Pancreas (tissue), 10 donors: Measurements from ENCODE around the gene RAPGEF6. TPM values are rescaled to one million over a fixed set of nuclear protein-coding genes. Genes with fewer than 3 reads are reported as not detected.

ENCODE experiments used
- ATAC-seq, 4 donors: fragments of 200-7000 bp; cut with Tn5 transposase; one replicate each; pipeline versions ENCODE4 v1.8.0 to v1.9.1; 2020; ENCODE audit warnings: mild to moderate bottlenecking in 4 of 4, moderate library complexity in 4 of 4
- DNase-seq, 6 donors: peaks; one replicate each; pipeline ENCODE4 v3.0.0-alpha.2; 2020
- FAIRE-seq: peaks from 2 replicates; lab custom pipeline; 2012; peaks lifted over from hg19 to GRCh38; lab: Jason Lieb, UNC
- H3K27ac ChIP-seq, 4 donors: fragments of 200-600 bp; sonication (generic); 1 replicate in 3 of 4; 2 replicates in 1 of 4; pipeline versions ENCODE4 v1.5.0 to v1.8.0; 2020
- H3K27me3 ChIP-seq, 4 donors: fragments of 200-600 bp; one replicate each; pipeline ENCODE4 v1.8.0; 2021
- H3K36me3 ChIP-seq, 3 donors: fragments of 200-600 bp; sonication (generic) in 1 of 3; one replicate each; pipeline versions ENCODE4 v1.5.0 to v1.8.0; 2020 to 2021
- H3K4me1 ChIP-seq, 3 donors: fragments of 200-600 bp; one replicate each; pipeline ENCODE4 v1.8.0; 2021
- H3K4me3 ChIP-seq, 4 donors: fragments of 200-600 bp; sonication (generic) in 2 of 4; one replicate each; pipeline versions ENCODE4 v1.5.0 to v1.8.0; 2020 to 2021
- H3K9me3 ChIP-seq, 4 donors: fragments of 200-600 bp; one replicate each; pipeline ENCODE4 v1.8.0; 2021
- CTCF ChIP-seq, 4 donors: fragments of 200-600 bp; sonication (generic) in 3 of 4; IDR thresholded peaks; one replicate each; pipeline versions ENCODE4 v1.5.0 to v1.8.0; 2021; ENCODE audit warnings: antibody characterized with exemption in 4 of 4
- WGBS, 2 donors: extraction: QIAGEN DNeasy Blood & Tissue Kit; methylation state at CpG; one replicate each; pipeline ENCODE4 v1.1.7; 2013; 5-methylcytosine and 5-hydroxymethylcytosine counted together
- intact Hi-C, 3 donors: fragments of 100-400 bp; cut with DNase I; formaldehyde crosslinking; loops; one replicate each; pipeline versions ENCODE4 v1.11.1 to v1.14.2; 2022
- polyA plus RNA-seq, 2 donors: library from polyadenylated mRNA; stranded (reverse); fragments of 200-250 nt; gene quantifications; one replicate each; pipeline ENCODE4 v1.2.3, GENCODE V29; 2013
- total RNA-seq, 6 donors: library from RNA; stranded (reverse); fragmentation: NEBNext Ultra II Directional in 4 of 6; extraction: Animal tissue kit (Norgen Biotek cat#: 25700) in 4 of 6; gene quantifications; one replicate each; pipeline versions ENCODE4 v1.2.1 to v1.2.4, GENCODE V29; 2021 to 2023
- donor health status: healthy with polysubstance abuse.
- donor health status: DM: no; HTN: no; CAD: no; lungs with moderate emphysema.
- donor health status: DM: no; HTN: no; CAD: no.
- donor health status: control.
- donor health status: control.
- donor health status: Bipolar disorder and iron deficiency.
- donor health status: DM: yes; HTN: yes; CAD: no.
- donor health status: DM: no; HTN: no; CAD: no.
- donor health status: DM: no; HTN: no; CAD: no.
- donor health status: DM: yes; HTN: yes; CAD: no.

The RAPGEF6 gene, protein sequence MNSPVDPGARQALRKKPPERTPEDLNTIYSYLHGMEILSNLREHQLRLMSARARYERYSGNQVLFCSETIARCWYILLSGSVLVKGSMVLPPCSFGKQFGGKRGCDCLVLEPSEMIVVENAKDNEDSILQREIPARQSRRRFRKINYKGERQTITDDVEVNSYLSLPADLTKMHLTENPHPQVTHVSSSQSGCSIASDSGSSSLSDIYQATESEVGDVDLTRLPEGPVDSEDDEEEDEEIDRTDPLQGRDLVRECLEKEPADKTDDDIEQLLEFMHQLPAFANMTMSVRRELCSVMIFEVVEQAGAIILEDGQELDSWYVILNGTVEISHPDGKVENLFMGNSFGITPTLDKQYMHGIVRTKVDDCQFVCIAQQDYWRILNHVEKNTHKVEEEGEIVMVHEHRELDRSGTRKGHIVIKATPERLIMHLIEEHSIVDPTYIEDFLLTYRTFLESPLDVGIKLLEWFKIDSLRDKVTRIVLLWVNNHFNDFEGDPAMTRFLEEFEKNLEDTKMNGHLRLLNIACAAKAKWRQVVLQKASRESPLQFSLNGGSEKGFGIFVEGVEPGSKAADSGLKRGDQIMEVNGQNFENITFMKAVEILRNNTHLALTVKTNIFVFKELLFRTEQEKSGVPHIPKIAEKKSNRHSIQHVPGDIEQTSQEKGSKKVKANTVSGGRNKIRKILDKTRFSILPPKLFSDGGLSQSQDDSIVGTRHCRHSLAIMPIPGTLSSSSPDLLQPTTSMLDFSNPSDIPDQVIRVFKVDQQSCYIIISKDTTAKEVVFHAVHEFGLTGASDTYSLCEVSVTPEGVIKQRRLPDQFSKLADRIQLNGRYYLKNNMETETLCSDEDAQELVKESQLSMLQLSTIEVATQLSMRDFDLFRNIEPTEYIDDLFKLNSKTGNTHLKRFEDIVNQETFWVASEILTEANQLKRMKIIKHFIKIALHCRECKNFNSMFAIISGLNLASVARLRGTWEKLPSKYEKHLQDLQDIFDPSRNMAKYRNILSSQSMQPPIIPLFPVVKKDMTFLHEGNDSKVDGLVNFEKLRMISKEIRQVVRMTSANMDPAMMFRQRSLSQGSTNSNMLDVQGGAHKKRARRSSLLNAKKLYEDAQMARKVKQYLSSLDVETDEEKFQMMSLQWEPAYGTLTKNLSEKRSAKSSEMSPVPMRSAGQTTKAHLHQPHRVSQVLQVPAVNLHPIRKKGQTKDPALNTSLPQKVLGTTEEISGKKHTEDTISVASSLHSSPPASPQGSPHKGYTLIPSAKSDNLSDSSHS (N-terminal part only)
- total RNA-seq (10 to 100 TPM in 1 of 6 donors, 1 to 10 TPM in 5; 5.3 to 13.2 (median 7.2) TPM), polyA plus RNA-seq (1 to 10 TPM; 1.7 to 2.7 TPM)

DNA sequence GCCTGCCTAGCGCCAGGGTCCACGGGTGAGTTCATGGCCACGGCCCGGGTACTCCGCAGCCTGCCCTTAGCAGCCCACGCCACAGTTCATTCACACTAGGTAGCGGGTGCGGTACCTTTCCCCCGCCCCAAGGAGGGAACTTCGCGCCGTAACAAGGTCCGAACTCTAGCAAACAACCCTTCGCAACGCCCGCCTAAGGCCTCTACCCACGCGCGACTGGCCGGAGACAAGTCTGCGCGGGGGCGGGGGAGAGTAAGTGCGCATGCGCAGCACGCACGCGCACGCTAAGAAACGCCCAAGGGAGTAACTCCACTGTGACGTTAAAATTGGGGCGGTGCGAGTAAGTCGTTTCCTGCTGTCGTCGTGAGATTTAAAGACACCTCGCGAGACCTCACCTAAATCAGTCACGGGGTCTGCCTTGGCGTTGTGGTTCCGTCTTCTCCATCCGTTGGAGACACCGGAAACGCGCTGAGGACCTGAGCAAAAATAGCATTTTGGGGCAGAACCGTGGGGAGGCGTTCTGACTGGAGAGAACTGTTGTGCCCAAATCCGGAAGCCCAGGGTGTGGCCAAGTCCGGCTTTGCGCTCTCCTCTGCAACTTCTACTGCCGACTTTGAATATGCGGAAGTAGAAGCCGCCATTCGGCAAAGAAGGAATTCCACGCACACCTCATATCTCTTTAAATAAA lies at the start of gene RAPGEF6:
RAPGEF6 (minus strand) TSS at position 234 of the 688 bp plus-strand sequence; CDS start at position 35, 199 bp downstream.
- H3K27ac ChIP-seq, result peak within 1 kb of the TSS; percentile 89 to 98 (median 97)
- peak; percentile 95 to 98 (median 98) for DNase-seq
- H3K27me3 ChIP-seq, result no peaks in the 10 kb centered on the region
- FAIRE-seq, result peak; percentile 97
- H3K4me1 ChIP-seq, result peaks cover 0 to 21% (median 19%) of the 10 kb centered on the region in 3 donors
- intact Hi-C loops, result no loop called here
- WGBS, 2 donors, result 0 to 1% methylated on average over 51 to 55 of the region's 55 CpGs
- H3K4me3 ChIP-seq, result peak within 1 kb of the TSS; percentile 49 to 67 (median 64)
- ATAC-seq, result peak; percentile 92 to 98 (median 94)
- no peaks in the 10 kb centered on the region for H3K36me3 ChIP-seq
- no peak for TF ChIP-seq CTCF (IDR thresholded peaks at IDR 0.05)
- no peaks in the 10 kb centered on the region for H3K9me3 ChIP-seq

DNA sequence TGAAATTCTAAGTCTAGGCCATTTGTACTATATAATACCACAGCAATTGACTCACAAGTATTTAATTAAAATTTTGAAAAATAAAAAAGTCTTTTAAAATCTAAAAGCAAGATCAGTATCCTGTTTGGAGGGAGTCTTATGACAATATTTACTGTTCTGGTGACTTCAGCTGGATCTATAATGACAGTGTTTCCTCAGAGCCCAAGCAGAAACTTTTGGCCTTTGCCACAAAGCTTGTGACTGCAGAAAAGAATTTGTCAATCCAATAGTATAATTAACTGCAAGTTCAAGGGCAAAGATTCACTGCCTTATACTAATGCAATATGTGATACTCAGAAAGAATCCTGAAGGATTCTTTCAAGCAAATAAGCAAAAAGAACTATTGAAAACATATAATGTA lies 49.6 kb upstream of the RAPGEF6 start:
- FAIRE-seq (no peak), ATAC-seq (peak in 3 of 4 donors; percentile 13 to 59 (median 25)), DNase-seq (no peak)
- TF ChIP-seq CTCF (IDR thresholded peaks at IDR 0.05), result no peak
- Histone ChIP-seq H3K4me1 (peaks cover 0 to 8% (median 6%) of the 10 kb centered on the region in 3 donors), H3K4me3 (no peak overlapping the region), H3K9me3 (no peaks in the 10 kb centered on the region), H3K27me3 (no peaks in the 10 kb centered on the region), H3K27ac (no peak overlapping the region), H3K36me3 (peaks cover 0 to 2% (median 0%) of the 10 kb centered on the region in 3 donors)
- intact Hi-C loops, result no loop called here

DNA sequence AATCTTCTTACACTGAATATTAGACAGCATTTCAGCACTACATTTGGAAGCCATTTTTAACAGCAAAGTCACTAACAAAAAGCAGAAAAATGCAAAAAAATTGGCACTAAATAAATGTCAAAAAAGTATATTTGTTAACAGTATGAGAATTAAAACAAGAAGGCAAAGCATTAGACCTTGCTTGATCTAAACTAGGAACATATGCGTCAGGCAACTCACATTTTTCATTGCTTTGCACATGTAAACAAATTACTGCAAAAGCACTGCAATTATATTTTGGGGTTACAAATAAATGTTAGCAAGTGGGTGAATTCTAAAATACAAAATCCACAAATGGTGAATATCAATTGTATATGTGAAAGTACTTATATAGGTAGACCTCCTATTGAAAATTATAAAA lies 49.0 kb upstream of the RAPGEF6 start:
- H3K9me3 ChIP-seq, result no peaks in the 10 kb centered on the region
- H3K27me3 ChIP-seq, result no peaks in the 10 kb centered on the region
- ATAC-seq (no peak), DNase-seq (no peak), FAIRE-seq (no peak)
- H3K4me3 ChIP-seq, result no peak overlapping the region
- no peaks in the 10 kb centered on the region for H3K36me3 ChIP-seq
- TF ChIP-seq CTCF (IDR thresholded peaks at IDR 0.05), result no peak
- H3K4me1 ChIP-seq, result peaks cover 0 to 8% (median 6%) of the 10 kb centered on the region in 3 donors
- WGBS, 2 donors, result 88 to 97% methylated on average over 1 of the region's 1 CpG
- intact Hi-C loops, result no loop called here
- H3K27ac ChIP-seq, result no peak overlapping the region

DNA sequence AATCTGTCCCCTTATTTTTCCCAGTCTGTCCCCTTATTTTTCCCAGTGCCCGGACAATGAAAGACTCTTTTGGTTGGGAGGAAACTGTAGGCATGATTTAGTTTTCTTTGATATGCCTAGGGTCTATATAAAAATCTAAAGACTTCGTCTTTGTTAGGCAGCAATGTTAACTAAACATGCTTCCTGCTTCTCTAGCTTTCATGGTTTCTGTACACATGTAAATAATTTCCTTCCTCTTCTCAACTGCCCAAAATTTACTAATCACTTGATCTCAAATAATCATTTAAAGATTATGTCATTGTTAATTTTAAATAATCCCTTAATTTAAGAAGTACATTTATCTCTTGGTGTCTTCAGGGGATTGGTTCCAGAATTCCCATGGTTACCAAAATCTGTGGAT lies 47.8 kb upstream of the RAPGEF6 start:
- no peaks in the 10 kb centered on the region for H3K9me3 ChIP-seq
- TF ChIP-seq CTCF (IDR thresholded peaks at IDR 0.05), result no peak
- intact Hi-C loops, result no loop called here
- FAIRE-seq (no peak), DNase-seq (no peak), ATAC-seq (no peak)
- 95 to 98% methylated on average over 2 of the region's 2 CpGs for WGBS, 2 donors
- H3K27me3 ChIP-seq, result no peaks in the 10 kb centered on the region
- no peak overlapping the region for H3K4me3 ChIP-seq
- peaks cover 0 to 8% (median 6%) of the 10 kb centered on the region in 3 donors for H3K4me1 ChIP-seq
- H3K36me3 ChIP-seq, result peaks cover 0 to 3% (median 0%) of the 10 kb centered on the region in 3 donors
- H3K27ac ChIP-seq, result no peak overlapping the region
